WTC11 (cell line): ENCODE results near the gene CRNKL1. TPM values are rescaled to one million over a fixed set of nuclear protein-coding genes. Genes with fewer than 3 reads are reported as not detected.

Source experiments
- ATAC-seq: fragments of 200-7000 bp; cut with Tn5 transposase; 2 replicates; pipeline ENCODE4 v1.10.0; 2021; ENCODE audit warnings: mild to moderate bottlenecking, moderate library complexity
- CTCF ChIA-PET: fragments of 300-600 bp; sonication (Branson Sonifier 250); formaldehyde crosslinking; loops from one replicate; lab custom pipeline; 2021; ENCODE audit warnings: antibody characterized with exemption; lab: Charles Lee
- POLR2A ChIA-PET: fragments of 350-600 bp; sonication (Branson Sonifier 250); formaldehyde crosslinking; loops from one replicate; lab custom pipeline; 2021; ENCODE audit warnings: antibody characterized with exemption; lab: Charles Lee
- DNase-seq: peaks from one replicate; pipeline ENCODE4 v3.0.0; 2021; ENCODE audit warnings: low spot score
- H3K27ac Mint-ChIP-seq: 2 replicates; pipeline ENCODE4 v1.8.0; 2021; ENCODE audit warnings: mixed read lengths
- H3K27me3 Mint-ChIP-seq: 2 replicates; pipeline ENCODE4 v1.8.0; 2021; ENCODE audit warnings: low read depth, mild to moderate bottlenecking, moderate library complexity, mixed read lengths
- H3K36me3 Mint-ChIP-seq: 2 replicates; pipeline ENCODE4 v1.8.0; 2021; ENCODE audit warnings: mixed read lengths
- H3K4me1 Mint-ChIP-seq: 2 replicates; pipeline ENCODE4 v1.8.0; 2022; ENCODE audit warnings: mixed read lengths
- H3K4me3 Mint-ChIP-seq: 2 replicates; pipeline ENCODE4 v1.8.0; 2021; ENCODE audit warnings: mild to moderate bottlenecking, moderate library complexity, mixed read lengths
- H3K9me3 Mint-ChIP-seq: 2 replicates; pipeline ENCODE4 v1.8.0; 2021; ENCODE audit warnings: mixed read lengths
- CBFB ChIP-seq: sonication (generic); formaldehyde crosslinking; IDR thresholded peaks from 2 replicates; pipeline ENCODE4 v1.8.1; 2022; ENCODE audit warnings: mild to moderate bottlenecking, low read depth, missing genetic modification reagents
- CREM ChIP-seq: sonication (generic); formaldehyde crosslinking; IDR thresholded peaks from 2 replicates; pipeline ENCODE4 v1.8.1; 2022; ENCODE audit warnings: mild to moderate bottlenecking, missing genetic modification reagents, moderate library complexity
- ELF4 ChIP-seq: sonication (generic); formaldehyde crosslinking; IDR thresholded peaks from 2 replicates; pipeline ENCODE4 v1.8.1; 2022; ENCODE audit warnings: low read depth, mild to moderate bottlenecking, moderate library complexity, missing genetic modification reagents
- GTF2I ChIP-seq: fragments of 250-450 bp; sonication (Bioruptor Pico); conservative IDR thresholded peaks from 2 replicates; pipeline ENCODE4 v1.4.0; 2021; ENCODE audit warnings: mild to moderate bottlenecking
- HMGA2 ChIP-seq: fragments of 250-450 bp; sonication (Bioruptor Pico); IDR thresholded peaks from 2 replicates; pipeline ENCODE4 v1.4.0; 2021; ENCODE audit warnings: mild to moderate bottlenecking, moderate library complexity
- JUN ChIP-seq: sonication (generic); formaldehyde crosslinking; IDR thresholded peaks from 2 replicates; pipeline ENCODE4 v1.8.0; 2023; ENCODE audit warnings: mild to moderate bottlenecking, missing genetic modification reagents
- MLX ChIP-seq: sonication (generic); formaldehyde crosslinking; IDR thresholded peaks from 2 replicates; pipeline ENCODE4 v1.8.1; 2023; ENCODE audit warnings: mild to moderate bottlenecking, missing genetic modification reagents, moderate library complexity
- NFATC4 ChIP-seq: fragments of 250-450 bp; sonication (Bioruptor Pico); IDR thresholded peaks from 2 replicates; pipeline ENCODE4 v1.9.0; 2021; ENCODE audit warnings: mild to moderate bottlenecking
- NFYB ChIP-seq: sonication (generic); formaldehyde crosslinking; conservative IDR thresholded peaks from 2 replicates; pipeline ENCODE4 v1.8.0; 2022; ENCODE audit warnings: low read depth, missing genetic modification reagents
- NR3C1 ChIP-seq: sonication (generic); formaldehyde crosslinking; conservative IDR thresholded peaks from 2 replicates; pipeline ENCODE4 v1.8.1; 2023; ENCODE audit warnings: low read depth, mild to moderate bottlenecking, missing genetic modification reagents
- PRRX2 ChIP-seq: fragments of 250-450 bp; sonication (Bioruptor Pico); IDR thresholded peaks from 2 replicates; pipeline ENCODE4 v1.8.0; 2021; ENCODE audit warnings: mild to moderate bottlenecking
- RELA ChIP-seq: sonication (generic); formaldehyde crosslinking; IDR thresholded peaks from 2 replicates; pipeline ENCODE4 v1.8.1; 2022; ENCODE audit warnings: missing genetic modification reagents, mild to moderate bottlenecking, borderline replicate concordance
- RORB ChIP-seq: fragments of 250-450 bp; sonication (Bioruptor Pico); IDR thresholded peaks from 2 replicates; pipeline ENCODE4 v1.9.0; 2021; ENCODE audit warnings: mild to moderate bottlenecking
- TEAD1 ChIP-seq: sonication (generic); formaldehyde crosslinking; IDR thresholded peaks from 2 replicates; pipeline ENCODE4 v1.8.0; 2022; ENCODE audit warnings: mild to moderate bottlenecking, missing genetic modification reagents
- TEAD4 ChIP-seq: sonication (generic); formaldehyde crosslinking; IDR thresholded peaks from 2 replicates; pipeline ENCODE4 v1.8.0; 2022; ENCODE audit warnings: mild to moderate bottlenecking, missing genetic modification reagents
- ZNF396 ChIP-seq: fragments of 250-450 bp; sonication (Bioruptor Pico); IDR thresholded peaks from 2 replicates; pipeline ENCODE4 v1.8.0; 2021; ENCODE audit warnings: mild to moderate bottlenecking, moderate library complexity, borderline replicate concordance
- total RNA-seq: library from RNA; stranded (reverse); gene quantifications from 3 replicates; pipeline ENCODE4 v1.2.3, GENCODE V29; 2021
- TF ChIP-seq, protein P1 (sequence below): sonication (generic); formaldehyde crosslinking; conservative IDR thresholded peaks from 2 replicates; pipeline ENCODE4 v1.8.1; 2022; ENCODE audit warnings: mild to moderate bottlenecking, missing genetic modification reagents
- TF ChIP-seq, protein P2 (sequence below): sonication (generic); formaldehyde crosslinking; IDR thresholded peaks from 2 replicates; pipeline ENCODE4 v1.8.1; 2023; ENCODE audit warnings: mild to moderate bottlenecking, missing genetic modification reagents, borderline replicate concordance
- TF ChIP-seq, protein P3 (sequence below): fragments of 200-600 bp; IDR thresholded peaks from 2 replicates; pipeline ENCODE4 v1.8.0; 2022; ENCODE audit warnings: antibody characterized with exemption
- TF ChIP-seq, protein P4 (sequence below): fragments of 250-450 bp; sonication (Bioruptor Pico); IDR thresholded peaks from 2 replicates; pipeline ENCODE4 v1.8.0; 2021; ENCODE audit warnings: mild to moderate bottlenecking
- TF ChIP-seq, protein P5 (sequence below): sonication (generic); formaldehyde crosslinking; IDR thresholded peaks from 2 replicates; pipeline ENCODE4 v1.8.1; 2022; ENCODE audit warnings: low read depth, mild to moderate bottlenecking, moderate library complexity, missing genetic modification reagents, borderline replicate concordance
- TF ChIP-seq, protein P6 (sequence below): sonication (generic); formaldehyde crosslinking; IDR thresholded peaks from 2 replicates; pipeline ENCODE4 v1.8.0; 2022; ENCODE audit warnings: missing genetic modification reagents

The CRNKL1 gene
- total RNA-seq, 1 experiment from 2014 or later, result 22.2 TPM

DNA sequence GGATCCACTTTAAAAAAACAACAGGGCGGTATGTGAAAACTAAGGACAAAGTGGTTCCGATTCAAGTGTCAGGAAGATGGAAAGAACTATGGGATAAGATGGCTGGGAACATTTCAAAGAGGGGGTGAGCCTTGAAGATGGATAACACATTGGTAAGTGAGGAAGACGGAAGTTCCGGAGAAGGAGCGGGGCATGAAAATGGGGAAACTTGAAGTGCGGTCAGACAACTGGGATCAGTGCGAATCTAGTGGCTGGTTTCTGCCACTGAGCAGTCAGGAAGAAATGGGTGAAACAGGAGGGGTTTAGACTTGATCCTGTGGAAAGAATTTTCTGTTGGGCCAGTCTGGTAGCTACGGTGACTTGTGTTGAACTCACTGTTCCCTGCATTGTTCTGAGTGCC, 33.9 kb downstream of the CRNKL1 start:
- Mint-ChIP-seq H3K27ac (peak overlapping the region; percentile 30; the same call in 1 of the 2 replicates), H3K27me3 (no peaks in the 10 kb centered on the region; the same call in 1 of the 2 replicates), H3K36me3 (no peaks in the 10 kb centered on the region), H3K9me3 (no peaks in the 10 kb centered on the region), H3K4me1 (peaks cover 22% of the 10 kb centered on the region), H3K4me3 (peak overlapping the region; percentile 87)
- ATAC-seq (no peak), DNase-seq (no peak)
- ChIA-PET POLR2A (no interaction called here), CTCF (interaction anchor here (1.6 to 1.8 kb wide), 3 partner anchors 20 to 326 kb away, joined by 4 to 20 read pairs (median 6); partner anchors contain the start of genes CFAP61 and CRNKL1)
- no peak for TF ChIP-seq NFYB (CRISPR knock-in tag)
- TF ChIP-seq MLX (CRISPR knock-in tag), result no peak
- TF ChIP-seq, protein P1, sequence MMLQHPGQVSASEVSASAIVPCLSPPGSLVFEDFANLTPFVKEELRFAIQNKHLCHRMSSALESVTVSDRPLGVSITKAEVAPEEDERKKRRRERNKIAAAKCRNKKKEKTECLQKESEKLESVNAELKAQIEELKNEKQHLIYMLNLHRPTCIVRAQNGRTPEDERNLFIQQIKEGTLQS (CRISPR knock-in tag), result no peak
- TF ChIP-seq ELF4 (CRISPR knock-in tag), result no peak
- TF ChIP-seq NFATC4, result no peak
- TF ChIP-seq ZNF396 (CRISPR knock-in tag), result no peak
- no peak for TF ChIP-seq RELA
- TF ChIP-seq HMGA2, result no peak
- TF ChIP-seq, protein P2, sequence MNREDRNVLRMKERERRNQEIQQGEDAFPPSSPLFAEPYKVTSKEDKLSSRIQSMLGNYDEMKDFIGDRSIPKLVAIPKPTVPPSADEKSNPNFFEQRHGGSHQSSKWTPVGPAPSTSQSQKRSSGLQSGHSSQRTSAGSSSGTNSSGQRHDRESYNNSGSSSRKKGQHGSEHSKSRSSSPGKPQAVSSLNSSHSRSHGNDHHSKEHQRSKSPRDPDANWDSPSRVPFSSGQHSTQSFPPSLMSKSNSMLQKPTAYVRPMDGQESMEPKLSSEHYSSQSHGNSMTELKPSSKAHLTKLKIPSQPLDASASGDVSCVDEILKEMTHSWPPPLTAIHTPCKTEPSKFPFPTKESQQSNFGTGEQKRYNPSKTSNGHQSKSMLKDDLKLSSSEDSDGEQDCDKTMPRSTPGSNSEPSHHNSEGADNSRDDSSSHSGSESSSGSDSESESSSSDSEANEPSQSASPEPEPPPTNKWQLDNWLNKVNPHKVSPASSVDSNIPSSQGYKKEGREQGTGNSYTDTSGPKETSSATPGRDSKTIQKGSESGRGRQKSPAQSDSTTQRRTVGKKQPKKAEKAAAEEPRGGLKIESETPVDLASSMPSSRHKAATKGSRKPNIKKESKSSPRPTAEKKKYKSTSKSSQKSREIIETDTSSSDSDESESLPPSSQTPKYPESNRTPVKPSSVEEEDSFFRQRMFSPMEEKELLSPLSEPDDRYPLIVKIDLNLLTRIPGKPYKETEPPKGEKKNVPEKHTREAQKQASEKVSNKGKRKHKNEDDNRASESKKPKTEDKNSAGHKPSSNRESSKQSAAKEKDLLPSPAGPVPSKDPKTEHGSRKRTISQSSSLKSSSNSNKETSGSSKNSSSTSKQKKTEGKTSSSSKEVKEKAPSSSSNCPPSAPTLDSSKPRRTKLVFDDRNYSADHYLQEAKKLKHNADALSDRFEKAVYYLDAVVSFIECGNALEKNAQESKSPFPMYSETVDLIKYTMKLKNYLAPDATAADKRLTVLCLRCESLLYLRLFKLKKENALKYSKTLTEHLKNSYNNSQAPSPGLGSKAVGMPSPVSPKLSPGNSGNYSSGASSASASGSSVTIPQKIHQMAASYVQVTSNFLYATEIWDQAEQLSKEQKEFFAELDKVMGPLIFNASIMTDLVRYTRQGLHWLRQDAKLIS, result no peak
- no peak for TF ChIP-seq NR3C1
- TF ChIP-seq JUN (CRISPR knock-in tag), result no peak

GRCh38 chr20:20017844-20018185, 34.5 kb downstream of the CRNKL1 start:
- ChIA-PET POLR2A (no interaction called here), CTCF (interaction anchor here (1.2 to 1.8 kb wide), 8 partner anchors 8 to 325 kb away, joined by 3 to 20 read pairs (median 4); partner anchors contain the start of genes CFAP61 and CRNKL1)
- peak overlapping the region; percentile 87 for H3K4me3 Mint-ChIP-seq
- peaks cover 22% of the 10 kb centered on the region for H3K4me1 Mint-ChIP-seq
- no peaks in the 10 kb centered on the region for H3K36me3 Mint-ChIP-seq
- ATAC-seq, result no peak
- no peaks in the 10 kb centered on the region; the same call in 1 of the 2 replicates for H3K27me3 Mint-ChIP-seq
- H3K27ac Mint-ChIP-seq, result 0 out of 2 replicates have a peak overlapping the region, but pooled peaks have one; percentile 57
- DNase-seq, result no peak
- no peaks in the 10 kb centered on the region for H3K9me3 Mint-ChIP-seq
- TF ChIP-seq, protein P1 (CRISPR knock-in tag), result no peak
- no peak for TF ChIP-seq CBFB
- no peak for TF ChIP-seq TEAD1 (CRISPR knock-in tag)
- TF ChIP-seq, protein P3, sequence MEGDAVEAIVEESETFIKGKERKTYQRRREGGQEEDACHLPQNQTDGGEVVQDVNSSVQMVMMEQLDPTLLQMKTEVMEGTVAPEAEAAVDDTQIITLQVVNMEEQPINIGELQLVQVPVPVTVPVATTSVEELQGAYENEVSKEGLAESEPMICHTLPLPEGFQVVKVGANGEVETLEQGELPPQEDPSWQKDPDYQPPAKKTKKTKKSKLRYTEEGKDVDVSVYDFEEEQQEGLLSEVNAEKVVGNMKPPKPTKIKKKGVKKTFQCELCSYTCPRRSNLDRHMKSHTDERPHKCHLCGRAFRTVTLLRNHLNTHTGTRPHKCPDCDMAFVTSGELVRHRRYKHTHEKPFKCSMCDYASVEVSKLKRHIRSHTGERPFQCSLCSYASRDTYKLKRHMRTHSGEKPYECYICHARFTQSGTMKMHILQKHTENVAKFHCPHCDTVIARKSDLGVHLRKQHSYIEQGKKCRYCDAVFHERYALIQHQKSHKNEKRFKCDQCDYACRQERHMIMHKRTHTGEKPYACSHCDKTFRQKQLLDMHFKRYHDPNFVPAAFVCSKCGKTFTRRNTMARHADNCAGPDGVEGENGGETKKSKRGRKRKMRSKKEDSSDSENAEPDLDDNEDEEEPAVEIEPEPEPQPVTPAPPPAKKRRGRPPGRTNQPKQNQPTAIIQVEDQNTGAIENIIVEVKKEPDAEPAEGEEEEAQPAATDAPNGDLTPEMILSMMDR, result no peak
- no peak for TF ChIP-seq RELA
- TF ChIP-seq PRRX2 (CRISPR knock-in tag), result no peak
- TF ChIP-seq GTF2I (CRISPR knock-in tag), result no peak
- TF ChIP-seq CREM (CRISPR knock-in tag), result no peak
- no peak for TF ChIP-seq NFATC4
- no peak for TF ChIP-seq RORB (CRISPR knock-in tag)
- TF ChIP-seq, protein P4, sequence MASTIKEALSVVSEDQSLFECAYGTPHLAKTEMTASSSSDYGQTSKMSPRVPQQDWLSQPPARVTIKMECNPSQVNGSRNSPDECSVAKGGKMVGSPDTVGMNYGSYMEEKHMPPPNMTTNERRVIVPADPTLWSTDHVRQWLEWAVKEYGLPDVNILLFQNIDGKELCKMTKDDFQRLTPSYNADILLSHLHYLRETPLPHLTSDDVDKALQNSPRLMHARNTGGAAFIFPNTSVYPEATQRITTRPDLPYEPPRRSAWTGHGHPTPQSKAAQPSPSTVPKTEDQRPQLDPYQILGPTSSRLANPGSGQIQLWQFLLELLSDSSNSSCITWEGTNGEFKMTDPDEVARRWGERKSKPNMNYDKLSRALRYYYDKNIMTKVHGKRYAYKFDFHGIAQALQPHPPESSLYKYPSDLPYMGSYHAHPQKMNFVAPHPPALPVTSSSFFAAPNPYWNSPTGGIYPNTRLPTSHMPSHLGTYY (CRISPR knock-in tag), result no peak
- no peak for TF ChIP-seq TEAD4 (CRISPR knock-in tag)
- TF ChIP-seq, protein P5, sequence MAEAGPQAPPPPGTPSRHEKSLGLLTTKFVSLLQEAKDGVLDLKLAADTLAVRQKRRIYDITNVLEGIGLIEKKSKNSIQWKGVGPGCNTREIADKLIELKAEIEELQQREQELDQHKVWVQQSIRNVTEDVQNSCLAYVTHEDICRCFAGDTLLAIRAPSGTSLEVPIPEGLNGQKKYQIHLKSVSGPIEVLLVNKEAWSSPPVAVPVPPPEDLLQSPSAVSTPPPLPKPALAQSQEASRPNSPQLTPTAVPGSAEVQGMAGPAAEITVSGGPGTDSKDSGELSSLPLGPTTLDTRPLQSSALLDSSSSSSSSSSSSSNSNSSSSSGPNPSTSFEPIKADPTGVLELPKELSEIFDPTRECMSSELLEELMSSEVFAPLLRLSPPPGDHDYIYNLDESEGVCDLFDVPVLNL (CRISPR knock-in tag), result no peak
- TF ChIP-seq, protein P6, sequence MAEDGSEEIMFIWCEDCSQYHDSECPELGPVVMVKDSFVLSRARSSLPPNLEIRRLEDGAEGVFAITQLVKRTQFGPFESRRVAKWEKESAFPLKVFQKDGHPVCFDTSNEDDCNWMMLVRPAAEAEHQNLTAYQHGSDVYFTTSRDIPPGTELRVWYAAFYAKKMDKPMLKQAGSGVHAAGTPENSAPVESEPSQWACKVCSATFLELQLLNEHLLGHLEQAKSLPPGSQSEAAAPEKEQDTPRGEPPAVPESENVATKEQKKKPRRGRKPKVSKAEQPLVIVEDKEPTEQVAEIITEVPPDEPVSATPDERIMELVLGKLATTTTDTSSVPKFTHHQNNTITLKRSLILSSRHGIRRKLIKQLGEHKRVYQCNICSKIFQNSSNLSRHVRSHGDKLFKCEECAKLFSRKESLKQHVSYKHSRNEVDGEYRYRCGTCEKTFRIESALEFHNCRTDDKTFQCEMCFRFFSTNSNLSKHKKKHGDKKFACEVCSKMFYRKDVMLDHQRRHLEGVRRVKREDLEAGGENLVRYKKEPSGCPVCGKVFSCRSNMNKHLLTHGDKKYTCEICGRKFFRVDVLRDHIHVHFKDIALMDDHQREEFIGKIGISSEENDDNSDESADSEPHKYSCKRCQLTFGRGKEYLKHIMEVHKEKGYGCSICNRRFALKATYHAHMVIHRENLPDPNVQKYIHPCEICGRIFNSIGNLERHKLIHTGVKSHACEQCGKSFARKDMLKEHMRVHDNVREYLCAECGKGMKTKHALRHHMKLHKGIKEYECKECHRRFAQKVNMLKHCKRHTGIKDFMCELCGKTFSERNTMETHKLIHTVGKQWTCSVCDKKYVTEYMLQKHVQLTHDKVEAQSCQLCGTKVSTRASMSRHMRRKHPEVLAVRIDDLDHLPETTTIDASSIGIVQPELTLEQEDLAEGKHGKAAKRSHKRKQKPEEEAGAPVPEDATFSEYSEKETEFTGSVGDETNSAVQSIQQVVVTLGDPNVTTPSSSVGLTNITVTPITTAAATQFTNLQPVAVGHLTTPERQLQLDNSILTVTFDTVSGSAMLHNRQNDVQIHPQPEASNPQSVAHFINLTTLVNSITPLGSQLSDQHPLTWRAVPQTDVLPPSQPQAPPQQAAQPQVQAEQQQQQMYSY (CRISPR knock-in tag), result no peak
